ENCODE data around the gene OFD1.
A peak's percentile ranks its signal among the peaks of the same experiment; 100 is the strongest.

OFD1 gene

DNA sequence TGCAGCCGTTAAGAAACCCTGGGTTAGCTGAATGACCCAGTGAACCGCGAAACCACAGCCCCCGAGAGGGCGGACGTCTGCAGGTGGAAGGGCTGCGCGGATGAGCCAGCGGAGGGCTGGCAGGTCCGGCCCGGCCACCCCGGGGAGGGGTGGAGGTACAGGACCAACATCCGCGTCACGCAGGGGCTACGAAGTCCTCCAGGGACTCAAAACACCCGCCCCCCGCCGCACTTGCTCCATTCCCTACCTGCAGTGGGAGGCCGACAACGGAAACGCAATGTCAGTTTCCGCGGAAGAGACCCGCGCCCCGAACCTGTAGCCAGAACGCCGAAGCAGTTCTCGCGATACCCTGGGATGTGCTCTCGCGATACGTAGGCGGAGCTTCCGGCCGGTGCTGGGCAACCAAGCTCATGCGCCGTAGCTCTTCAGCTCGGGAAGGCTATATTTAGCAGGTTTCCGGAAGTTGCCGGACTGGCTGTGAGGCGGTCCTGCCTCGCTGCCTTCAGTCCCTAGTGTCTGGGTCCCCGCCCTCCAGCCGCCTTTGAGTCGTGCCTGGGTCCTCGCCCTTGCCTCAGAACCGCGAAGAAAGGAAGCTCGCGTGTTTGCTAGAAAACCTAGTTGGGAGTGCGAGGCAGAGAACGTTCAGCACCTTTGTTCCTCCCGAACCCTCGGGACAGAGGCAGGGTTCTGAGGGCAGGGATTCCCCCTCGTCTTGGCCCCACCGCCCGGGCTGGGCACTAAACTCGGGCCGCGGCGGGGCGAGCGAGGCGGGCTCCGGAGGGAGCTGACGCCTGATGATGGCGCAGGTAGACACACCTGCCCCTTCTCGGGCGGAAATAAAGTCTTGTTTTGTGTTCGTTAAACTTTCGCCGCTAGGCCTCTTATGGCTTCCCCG lies at the start of gene OFD1, which contains the start of gene TRAPPC2:
Gene OFD1 (plus strand): TSS at position 471 of the 895 bp plus-strand sequence. CDS start 324 bp downstream, at position 795.
Gene TRAPPC2 (minus strand): TSS at position 343 of the 895 bp plus-strand sequence. CDS start 14,657 bp downstream, outside the sequence.
- peak; percentile 45 for DNase-seq

- DNase-seq: no peak
These were observed 49.3 kb upstream of the OFD1 start for GRCh38 chrX:13685126-13685763.

GRCh38 chrX:13687203-13687602 lies 47.3 kb upstream of the OFD1 start:
- DNase-seq: no peak

DNA sequence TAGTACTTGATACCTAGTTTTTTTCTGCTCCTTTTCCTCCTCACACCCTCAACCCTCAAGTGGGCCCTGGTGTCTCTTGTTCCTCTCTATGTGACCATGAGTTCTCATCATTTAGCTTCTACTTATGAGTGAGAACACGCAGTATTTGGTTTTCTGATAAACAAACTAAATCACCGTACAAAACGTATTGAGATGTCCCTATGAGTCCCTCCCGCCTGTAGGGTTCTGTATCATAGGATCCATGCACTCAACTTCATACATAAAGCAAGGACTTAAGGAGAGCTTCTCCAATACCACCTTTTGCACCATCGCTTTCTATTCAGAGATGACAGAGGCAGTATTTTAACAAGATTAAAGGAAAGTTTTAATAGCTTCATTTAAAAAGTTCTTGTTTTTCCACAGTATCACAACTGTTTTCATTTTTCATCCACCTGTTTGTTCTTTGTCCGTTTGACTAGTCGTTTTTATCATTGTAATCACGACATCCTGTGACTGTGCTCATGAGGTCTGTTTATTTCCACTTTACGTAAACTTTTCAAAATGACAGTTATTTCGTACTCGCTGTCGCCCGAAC lies 46.1 kb upstream of the OFD1 start:
- no peak for DNase-seq

DNA sequence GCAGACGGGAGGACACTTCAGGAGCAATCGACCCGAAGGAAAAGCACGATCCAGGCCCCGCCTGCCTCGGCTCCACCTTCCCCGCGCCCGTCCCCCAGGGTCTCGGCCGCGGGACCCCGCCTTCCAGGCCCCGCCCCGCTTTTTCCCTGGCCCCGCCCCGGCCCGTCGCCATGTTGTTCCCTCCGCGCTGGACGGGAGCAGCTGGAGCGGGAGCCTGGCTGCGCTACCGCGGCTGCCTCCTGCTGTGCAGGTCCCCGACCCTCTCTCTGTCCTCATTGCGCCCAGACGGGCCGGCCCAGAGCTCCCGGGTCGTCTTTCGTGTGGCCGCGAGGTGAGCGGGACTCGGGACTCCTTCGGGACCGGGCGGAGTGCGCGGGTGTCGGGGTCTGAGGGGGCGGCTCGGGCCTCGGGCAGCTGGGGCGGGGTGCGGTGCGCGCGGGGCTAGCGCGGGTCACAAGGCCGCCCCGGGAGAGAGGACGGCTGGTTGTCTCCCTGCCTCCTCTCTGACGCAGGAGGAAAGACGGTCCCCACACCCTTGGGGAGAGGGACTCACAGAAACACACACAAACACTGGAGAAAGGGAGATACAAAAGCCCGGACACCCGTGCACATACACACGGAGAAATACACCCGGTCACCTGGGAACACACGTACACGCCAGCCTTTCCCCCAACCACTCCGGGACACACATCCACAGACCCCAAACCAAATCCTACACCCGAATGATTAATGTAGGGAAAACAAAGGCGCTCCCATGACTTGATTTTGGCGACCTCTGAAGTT lies 45.4 kb upstream of the OFD1 start, which contains the start of gene RAB9A:
Gene RAB9A (plus strand): TSS at position 171 of the 783 bp plus-strand sequence. CDS start 19,619 bp downstream, outside the sequence.
- peak; percentile 17 for DNase-seq

DNA sequence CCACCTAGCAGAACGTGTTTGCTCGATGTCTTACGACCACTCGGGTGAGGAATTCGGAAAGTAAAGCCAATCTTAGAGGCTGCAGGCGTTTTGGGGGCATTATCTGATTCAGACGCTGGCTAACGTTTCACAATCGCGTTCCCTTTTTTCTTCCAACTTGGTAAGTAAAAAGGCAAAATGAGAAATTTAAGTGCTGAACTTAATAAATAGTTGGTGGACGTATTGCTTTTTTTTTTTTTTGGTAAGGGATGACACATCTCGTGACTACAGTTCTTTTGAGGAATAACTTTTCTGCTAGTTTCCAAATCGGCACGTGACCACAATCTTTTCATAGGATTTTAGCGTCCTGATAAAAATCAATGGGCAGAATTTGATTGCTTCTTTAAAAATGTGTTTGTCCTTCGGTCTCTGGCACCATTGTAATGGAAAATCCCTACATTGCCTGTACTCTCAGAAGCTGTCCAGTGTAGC lies 44.8 kb upstream of the OFD1 start:
- no peak for DNase-seq

DNA sequence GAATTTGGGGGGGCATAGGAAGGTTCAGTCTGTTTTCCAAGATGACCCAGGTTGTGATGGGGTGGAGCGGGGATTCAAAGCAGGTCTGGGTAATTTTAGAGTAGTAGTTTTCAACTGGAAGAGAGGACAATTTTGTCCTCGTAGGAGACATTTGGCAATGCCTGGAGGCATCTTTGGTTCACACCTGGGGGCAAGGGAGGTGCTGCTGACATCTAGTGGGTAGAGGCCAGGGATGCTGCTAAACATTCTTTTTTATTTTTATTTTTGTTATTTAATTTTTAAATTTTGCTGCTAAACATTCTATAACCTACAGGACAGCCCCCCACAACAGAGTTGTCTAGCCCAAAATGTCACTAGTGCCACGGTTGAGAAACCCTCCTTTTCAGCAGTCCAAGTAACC lies 43.7 kb upstream of the OFD1 start:
- DNase-seq: no peak

DNA sequence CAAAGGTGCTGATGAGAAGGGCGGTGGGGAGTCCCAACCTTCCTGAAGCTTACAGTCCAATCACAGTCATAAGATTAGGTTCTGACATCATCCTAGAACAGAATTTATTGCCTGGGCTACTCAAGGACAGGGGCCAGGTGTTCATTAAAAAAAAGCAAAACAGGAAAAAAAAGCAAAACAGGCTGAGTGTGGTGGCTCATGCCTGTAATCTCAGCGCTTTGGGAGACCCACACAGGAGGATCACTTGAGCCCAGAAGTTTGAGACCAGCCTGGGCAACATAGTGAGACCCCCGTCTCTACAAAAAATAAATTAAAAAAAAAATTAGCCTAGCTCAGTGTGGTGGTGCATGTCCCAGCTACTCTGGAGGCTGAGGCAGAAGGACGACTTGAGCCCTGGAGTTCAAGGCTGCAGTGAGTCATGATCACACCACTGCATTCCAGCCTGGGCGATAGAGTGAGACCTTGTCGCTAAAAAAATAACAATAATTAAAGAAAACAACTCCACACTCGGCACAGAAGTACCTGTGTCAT lies 42.6 kb upstream of the OFD1 start:
- DNase-seq: no peak

DNA sequence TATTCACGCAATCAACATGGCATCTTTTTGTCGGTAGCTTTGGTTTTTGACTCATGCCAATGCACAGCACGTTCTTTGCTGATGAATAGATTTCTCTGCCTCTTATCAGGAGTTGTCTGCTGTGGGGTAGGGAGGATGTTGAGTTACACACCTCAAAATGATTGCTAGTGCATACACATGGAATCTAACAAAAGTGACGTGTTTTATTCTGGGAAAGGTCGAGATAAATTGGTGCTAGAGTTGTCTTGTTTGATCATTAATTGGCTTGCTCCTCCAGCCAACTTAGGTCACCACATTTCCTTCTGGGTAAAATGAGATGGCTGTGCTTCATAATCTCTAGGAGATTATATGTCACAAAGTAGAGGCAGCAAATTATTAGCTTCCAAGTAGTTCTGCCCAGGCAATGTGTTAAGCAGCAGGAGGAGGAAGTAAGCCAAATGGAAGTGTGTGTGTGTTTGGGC lies 41.7 kb upstream of the OFD1 start:
- DNase-seq: no peak

DNA sequence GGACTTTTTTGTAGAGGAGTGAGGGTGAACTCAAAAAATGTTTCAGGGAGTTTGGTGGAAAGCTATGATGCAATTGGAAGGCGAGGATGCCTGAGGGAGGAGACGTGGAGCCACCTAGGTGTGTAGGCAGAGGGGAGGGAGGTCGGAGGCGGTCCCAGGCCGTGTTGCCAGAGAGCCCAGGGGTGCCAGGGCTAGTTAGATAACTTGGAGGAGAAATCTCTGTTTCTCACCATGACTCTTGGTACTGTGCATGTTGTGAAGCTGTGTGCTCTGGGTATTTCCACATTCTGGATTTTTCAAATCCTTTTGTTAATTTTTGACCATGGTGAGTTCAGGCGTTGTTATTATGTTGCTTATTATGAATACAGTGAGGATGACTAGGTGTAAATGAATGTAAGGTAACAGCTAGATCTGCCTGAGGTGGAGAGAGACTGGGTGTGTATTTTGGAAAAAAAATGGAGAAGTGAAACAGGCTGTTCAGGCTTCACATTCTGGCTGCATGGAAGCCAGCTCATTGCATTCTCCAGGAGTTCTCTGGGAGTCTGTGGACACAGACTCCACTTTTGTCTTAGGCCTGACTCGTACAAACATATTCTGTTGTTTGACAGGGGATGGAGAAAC lies 41.1 kb upstream of the OFD1 start:
- DNase-seq: no peak

DNA sequence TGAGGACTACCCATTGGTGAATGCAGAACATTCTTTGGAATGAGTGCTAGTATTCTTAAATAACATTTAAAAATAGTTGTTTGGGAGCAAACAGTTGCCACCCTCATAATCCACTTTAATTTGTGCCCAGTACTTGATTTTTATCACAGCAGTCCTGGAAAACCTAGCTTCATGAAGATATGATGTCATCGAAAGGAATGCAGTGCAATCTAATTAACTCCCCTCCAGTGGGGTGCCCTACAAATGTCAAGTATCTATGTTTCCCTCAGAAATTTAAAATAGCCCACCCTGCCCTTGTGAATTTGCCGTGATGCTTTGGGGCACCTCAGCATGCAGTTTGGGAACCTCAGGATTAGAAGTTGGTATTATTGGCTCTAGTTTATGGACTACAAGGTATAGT lies 40.2 kb upstream of the OFD1 start:
- no peak for DNase-seq

DNA sequence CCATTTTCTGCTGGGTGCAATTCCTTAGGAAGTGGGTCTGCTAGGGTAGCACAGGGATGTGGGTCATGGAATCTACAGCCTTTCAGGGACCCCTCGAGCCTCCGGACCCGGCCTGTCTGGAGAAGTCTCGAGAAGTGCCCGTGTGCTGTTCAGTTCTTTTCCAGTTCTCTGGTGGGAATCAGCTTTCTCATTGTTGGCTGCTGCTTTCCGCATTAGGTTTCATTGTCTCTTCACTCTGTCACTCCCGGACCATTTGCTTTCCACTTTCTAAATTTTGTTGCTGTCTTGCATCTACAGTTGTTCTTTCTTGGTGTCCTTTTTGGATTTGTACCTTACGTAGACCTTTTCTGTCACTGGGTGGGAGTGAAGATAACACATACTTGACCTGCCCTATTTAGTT lies 39.6 kb upstream of the OFD1 start:
- DNase-seq: no peak

GRCh38 chrX:13695601-13696115 lies 38.9 kb upstream of the OFD1 start:
- DNase-seq: no peak

DNA sequence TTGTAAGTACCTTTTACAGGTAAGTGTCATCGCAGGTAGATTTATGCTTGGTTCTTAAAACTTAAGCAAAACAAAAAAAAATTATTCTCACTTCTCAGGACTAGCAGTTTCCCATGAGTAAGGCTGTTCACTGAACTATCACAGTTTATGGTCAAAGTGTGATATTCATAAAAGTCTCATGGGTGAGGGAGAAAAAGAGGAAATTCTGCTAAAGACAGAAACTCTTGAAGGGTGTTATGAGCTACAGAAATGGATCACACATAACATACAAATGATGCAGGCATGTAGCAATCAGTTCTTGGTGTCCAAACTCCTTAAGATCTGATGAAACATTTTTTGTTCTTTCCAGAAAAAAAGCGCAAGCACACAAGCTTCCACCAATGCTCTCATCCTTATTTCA lies 37.1 kb upstream of the OFD1 start:
- DNase-seq: no peak

- no peak for DNase-seq
These were observed 36.6 kb upstream of the OFD1 start for GRCh38 chrX:13697976-13698375.

DNA sequence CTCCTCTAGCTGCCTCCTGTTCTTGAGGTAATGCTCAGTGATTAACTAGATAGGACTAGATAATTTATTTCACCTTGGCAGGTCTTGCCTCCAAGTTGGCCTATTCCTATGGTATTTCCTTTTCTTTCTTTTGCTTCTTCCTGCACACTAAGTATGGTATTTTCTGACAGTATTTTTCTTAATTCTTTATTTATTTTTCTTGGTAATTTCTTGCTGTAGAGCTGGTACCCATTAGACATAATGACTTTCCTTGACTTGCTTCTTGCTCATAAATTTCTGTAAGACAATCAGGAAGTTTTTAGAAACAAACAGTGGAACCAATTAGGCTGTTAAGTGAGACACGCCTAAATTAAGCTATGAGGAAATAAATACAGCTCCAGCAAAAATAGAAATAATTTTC lies 36.1 kb upstream of the OFD1 start:
- no peak for DNase-seq

GRCh38 chrX:13699183-13699826 lies 35.2 kb upstream of the OFD1 start:
- DNase-seq: no peak

- no peak for DNase-seq
These were observed 34.2 kb upstream of the OFD1 start for GRCh38 chrX:13700380-13700779.

DNA sequence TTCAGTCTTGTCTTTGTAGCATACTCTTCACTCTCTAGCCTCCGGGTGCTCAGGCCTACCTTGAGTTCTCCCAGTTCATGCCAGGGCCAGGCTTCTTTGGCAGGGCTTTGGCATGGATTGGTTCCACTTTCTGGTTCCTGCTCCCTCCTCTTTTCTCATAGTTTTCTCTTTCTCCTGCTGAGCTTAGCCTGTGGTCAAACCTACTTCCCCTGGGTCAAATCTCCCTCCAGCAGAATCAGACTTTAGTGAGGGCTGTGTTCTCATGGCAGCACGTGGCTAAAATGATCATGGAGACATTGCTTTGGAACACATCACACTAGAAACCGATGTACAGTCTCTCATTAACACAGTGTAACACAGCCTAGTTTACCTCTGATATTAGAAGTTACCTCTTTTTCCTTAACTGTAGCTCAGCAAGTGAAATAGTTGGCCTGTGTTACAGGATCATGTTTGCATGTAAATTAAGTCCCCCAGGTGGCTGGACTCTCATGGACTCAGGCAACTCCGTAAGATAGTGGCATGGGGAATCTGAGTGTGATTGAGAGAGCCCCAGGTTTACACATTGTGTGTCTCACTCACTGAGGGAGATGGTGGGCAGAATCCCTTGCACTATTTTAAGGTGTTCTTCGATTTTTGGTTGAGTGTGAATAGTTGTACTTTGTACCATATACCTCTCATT lies 32.3 kb upstream of the OFD1 start:
- no peak for DNase-seq

DNA sequence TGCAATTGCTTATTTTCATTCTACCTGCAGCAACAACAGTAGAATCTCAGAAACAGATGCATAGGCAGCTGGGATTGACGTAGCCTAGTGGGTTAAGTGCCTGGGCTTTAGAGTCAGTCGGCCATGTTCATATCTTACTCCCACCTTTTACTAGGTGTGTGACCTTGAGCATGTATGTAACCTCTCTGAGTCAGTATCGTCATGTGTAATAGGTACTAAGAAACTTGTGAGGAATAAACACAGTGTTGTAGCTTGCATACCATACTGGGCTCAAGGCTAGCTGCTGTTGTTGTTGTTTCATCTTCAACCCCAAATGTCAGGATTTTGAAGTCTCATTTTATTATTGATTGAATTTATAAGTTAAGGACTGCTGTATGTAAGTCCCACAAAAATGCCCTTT lies 31.4 kb upstream of the OFD1 start:
- no peak for DNase-seq

GRCh38 chrX:13703589-13703988 lies 31.0 kb upstream of the OFD1 start:
- DNase-seq: no peak
